ENCODE results near the gene MTOR.

Gene MTOR

GRCh38 chr1:11233208-11233607, 29.1 kb downstream of the MTOR start:
- no peak for DNase-seq (ENCODE audit: low read depth)
- no peak overlapping the region for H3K4me3 ChIP-seq (ENCODE audit: low read depth, low read length)

GRCh38 chr1:11229203-11229602, 33.1 kb downstream of the MTOR start:
- H3K4me3 ChIP-seq (ENCODE audit: low read depth, low read length): no peak overlapping the region
- no peak for DNase-seq (ENCODE audit: low read depth)

- no peak overlapping the region for H3K4me3 ChIP-seq (ENCODE audit: low read depth, low read length)
- DNase-seq (ENCODE audit: low read depth): no peak
Measured at GRCh38 chr1:11227106-11228077, 35.0 kb downstream of the MTOR start.

GRCh38 chr1:11216074-11216473, 46.3 kb downstream of the MTOR start:
- no peak for DNase-seq (ENCODE audit: low read depth)
- no peak overlapping the region for H3K4me3 ChIP-seq (ENCODE audit: low read depth, low read length)

- no peak for DNase-seq (ENCODE audit: low read depth)
- H3K4me3 ChIP-seq (ENCODE audit: low read depth, low read length): no peak overlapping the region
Measured at GRCh38 chr1:11215381-11216005, 46.9 kb downstream of the MTOR start.

- H3K4me3 ChIP-seq (ENCODE audit: low read depth, low read length): no peak overlapping the region
- no peak for DNase-seq (ENCODE audit: low read depth)
Measured at GRCh38 chr1:11214698-11215380, 47.5 kb downstream of the MTOR start.

GRCh38 chr1:11211925-11212587, 50.3 kb downstream of the MTOR start:
- DNase-seq (ENCODE audit: low read depth): no peak
- no peak overlapping the region for H3K4me3 ChIP-seq (ENCODE audit: low read depth, low read length)

GRCh38 chr1:11211461-11211860, 50.9 kb downstream of the MTOR start:
- no peak for DNase-seq (ENCODE audit: low read depth)
- no peak overlapping the region for H3K4me3 ChIP-seq (ENCODE audit: low read depth, low read length)

GRCh38 chr1:11207898-11208611, 54.3 kb downstream of the MTOR start:
- no peak for DNase-seq (ENCODE audit: low read depth)
- no peak overlapping the region for H3K4me3 ChIP-seq (ENCODE audit: low read depth, low read length)

- DNase-seq (ENCODE audit: low read depth): no peak
- H3K4me3 ChIP-seq (ENCODE audit: low read depth, low read length): no peak overlapping the region
Measured at GRCh38 chr1:11204396-11205190, 57.8 kb downstream of the MTOR start.

- DNase-seq (ENCODE audit: low read depth): no peak
- no peak overlapping the region for H3K4me3 ChIP-seq (ENCODE audit: low read depth, low read length)
Measured at GRCh38 chr1:11198851-11199594, 63.3 kb downstream of the MTOR start.

- H3K4me3 ChIP-seq (ENCODE audit: low read depth, low read length): no peak overlapping the region
- no peak for DNase-seq (ENCODE audit: low read depth)
Measured at GRCh38 chr1:11198257-11198656, 64.1 kb downstream of the MTOR start.

GRCh38 chr1:11197359-11197758, 65.0 kb downstream of the MTOR start:
- no peak for DNase-seq (ENCODE audit: low read depth)

GRCh38 chr1:11196945-11197344, 65.4 kb downstream of the MTOR start:
- DNase-seq (ENCODE audit: low read depth): no peak
- no peak overlapping the region for H3K4me3 ChIP-seq (ENCODE audit: low read depth, low read length)

More at GRCh38 chr1:11197359-11197758, 65.0 kb downstream of the MTOR start:
- no peak overlapping the region for H3K4me3 ChIP-seq (ENCODE audit: low read depth, low read length)

- DNase-seq (ENCODE audit: low read depth): no peak
- no peak overlapping the region for H3K4me3 ChIP-seq (ENCODE audit: low read depth, low read length)
Measured at GRCh38 chr1:11194407-11195176, 67.8 kb downstream of the MTOR start.

- no peak overlapping the region for H3K4me3 ChIP-seq (ENCODE audit: low read depth, low read length)
- no peak for DNase-seq (ENCODE audit: low read depth)
Measured at GRCh38 chr1:11193376-11193775, 69.0 kb downstream of the MTOR start.

GRCh38 chr1:11188858-11189451, 73.4 kb downstream of the MTOR start, which contains the start of gene ANGPTL7:
Gene ANGPTL7, plus strand, starts transcription at chr1:11189355. Its CDS starts 225 bp downstream, at chr1:11189580.
- H3K4me3 ChIP-seq (ENCODE audit: low read depth, low read length): no peak within 1 kb of the TSS
- no peak for DNase-seq (ENCODE audit: low read depth)
